HCT116 (cell line): Measurements from ENCODE around the gene PSKH1. TPM values are rescaled to one million over a fixed set of nuclear protein-coding genes. Genes with fewer than 3 reads are reported as not detected.

ENCODE experiments used
- ATAC-seq: fragments of 200-7000 bp; cut with Tn5 transposase; 2 replicates; pipeline ENCODE4 v1.9.1; 2020; ENCODE audit warnings: mild to moderate bottlenecking, moderate library complexity
- BruUV-seq: library from RNA; stranded (reverse); fragments of 400-500 nt; replicated peaks from 2 replicates; lab custom pipeline; 2021; lab: Mats Ljungman, UMichigan
- CTCF ChIA-PET: fragments of 300-600 bp; sonication (Branson Sonifier 250); formaldehyde crosslinking; loops from one replicate; lab custom pipeline; 2021; ENCODE audit warnings: antibody characterized with exemption; lab: Charles Lee
- POLR2A ChIA-PET: fragments of 300-600, 350-600 bp; sonication (Branson Sonifier 250); formaldehyde crosslinking; loops from one replicate; lab custom pipeline; 2021; ENCODE audit warnings: antibody characterized with exemption; lab: Charles Lee
- RAD21 ChIA-PET, 2 experiments: fragments of 300-600 bp; sonication (Branson Sonifier 250); formaldehyde crosslinking; loops; one replicate each; lab custom pipeline; 2023; ENCODE audit warnings: low total read pairs in 2 of 2; ENCODE audit not compliant: uncharacterized antibody in 2 of 2, unreplicated experiment in 2 of 2, low non-redundant PET in 1 of 2; lab: Charles Lee
- DNase-seq: peaks from one replicate; pipeline ENCODE4 v3.0.0-alpha.2; 2010; ENCODE audit warnings: low read depth, low spot score
- H2AFZ ChIP-seq: fragments of 200-600 bp; shearing (Covaris generic), sonication (generic); 2 replicates; pipeline ENCODE4 v1.6.1; 2017; ENCODE audit warnings: low read depth, mixed run types, mixed read lengths, antibody characterized with exemption, low read length; ENCODE audit not compliant: poor library complexity, severe bottlenecking
- H3K27ac ChIP-seq: 2 replicates; pipeline ENCODE4 v1.5.1; 2012; ENCODE audit warnings: low read depth, low read length
- H3K27me3 ChIP-seq: fragments of 200-600 bp; sonication (generic); 2 replicates; pipeline ENCODE4 v1.6.1; 2016; ENCODE audit warnings: mixed run types, low read length, mixed read lengths; ENCODE audit not compliant: insufficient read depth
- H3K36me3 ChIP-seq, 2 experiments: fragments of 200-500 bp in 1 of 2; fragments of 200-600 bp in 1 of 2; sonication (Bioruptor generic) in 1 of 2; sonication (generic) in 1 of 2; 2 replicates each; pipeline versions ENCODE4 v1.5.1 to v1.6.1; 2014 to 2016; ENCODE audit warnings: low read length in 2 of 2, inconsistent platforms in 1 of 2, mixed read lengths in 1 of 2, mixed run types in 1 of 2; ENCODE audit not compliant: insufficient read depth in 2 of 2, control insufficient read depth in 1 of 2
- H3K4me1 ChIP-seq, 2 experiments: fragments of 200-600 bp in 1 of 2; sonication (generic) in 1 of 2; 2 replicates each; pipeline versions ENCODE4 v1.5.1 to v1.6.1; 2012 to 2017; ENCODE audit warnings: low read length in 2 of 2, inconsistent platforms in 1 of 2, mild to moderate bottlenecking in 1 of 2, mixed read lengths in 1 of 2, mixed run types in 1 of 2, moderate library complexity in 1 of 2; ENCODE audit not compliant: insufficient read depth in 2 of 2, control insufficient read depth in 1 of 2
- H3K4me2 ChIP-seq: fragments of 200-600 bp; sonication (generic); 2 replicates; pipeline ENCODE4 v1.6.1; 2017; ENCODE audit warnings: mixed run types, low read length, mixed read lengths
- H3K4me3 ChIP-seq, 2 experiments: fragments of 200-600 bp in 1 of 2; sonication (generic) in 1 of 2; replicated peaks in 1 of 2; 2 replicates each; pipeline ENCODE4 v1.5.1; 2011 to 2016; ENCODE audit warnings: low read length in 2 of 2, control low read depth in 1 of 2, low read depth in 1 of 2, mild to moderate bottlenecking in 1 of 2, mixed read lengths in 1 of 2, mixed run types in 1 of 2
- H3K79me2 ChIP-seq: fragments of 200-600 bp; sonication (generic); 2 replicates; pipeline ENCODE4 v1.6.1; 2017; ENCODE audit warnings: mild to moderate bottlenecking, mixed run types, low read length, moderate library complexity, mixed read lengths; ENCODE audit not compliant: insufficient read depth
- H3K9ac ChIP-seq: fragments of 200-600 bp; sonication (generic); 2 replicates; pipeline ENCODE4 v1.6.1; 2016; ENCODE audit warnings: low read length, mixed read lengths
- H3K9me2 ChIP-seq: fragments of 200-600 bp; sonication (generic), shearing (Covaris generic); 2 replicates; pipeline ENCODE4 v1.6.1; 2017; ENCODE audit warnings: mixed run types, mild to moderate bottlenecking, moderate library complexity; ENCODE audit not compliant: insufficient read depth
- H3K9me3 ChIP-seq, 2 experiments: fragments of 200-500 bp in 1 of 2; fragments of 200-600 bp in 1 of 2; sonication (Bioruptor generic) in 1 of 2; sonication (generic) in 1 of 2; 2 replicates each; pipeline ENCODE4 v1.6.1; 2014 to 2017; ENCODE audit warnings: low read length in 2 of 2, mixed read lengths in 2 of 2, inconsistent platforms in 1 of 2, low read depth in 1 of 2, mild to moderate bottlenecking in 1 of 2, mixed run types in 1 of 2, moderate library complexity in 1 of 2; ENCODE audit not compliant: control insufficient read depth in 1 of 2, insufficient read depth in 1 of 2
- H4K20me1 ChIP-seq: fragments of 200-600 bp; sonication (generic), shearing (Covaris generic); 2 replicates; pipeline ENCODE4 v1.6.1; 2017; ENCODE audit warnings: mixed run types, mild to moderate bottlenecking, moderate library complexity; ENCODE audit not compliant: insufficient read depth
- EGR1 ChIP-seq: IDR thresholded peaks from 2 replicates; pipeline ENCODE4 v1.6.1; 2012; ENCODE audit warnings: low read depth
- ELF1 ChIP-seq: IDR thresholded peaks from 2 replicates; pipeline ENCODE4 v1.6.1; 2012; ENCODE audit warnings: low read depth, borderline replicate concordance
- POLR2A ChIP-seq: IDR thresholded peaks from 2 replicates; pipeline ENCODE4 v1.7.0; 2011; ENCODE audit warnings: borderline replicate concordance; ENCODE audit not compliant: insufficient read depth, insufficient read length; ENCODE audit errors: extremely low read depth
- SRF ChIP-seq: IDR thresholded peaks from 2 replicates; pipeline ENCODE4 v1.6.1; 2012; ENCODE audit warnings: low read depth
- TCF7L2 ChIP-seq: IDR thresholded peaks from 2 replicates; pipeline ENCODE4 v1.7.0; 2011; ENCODE audit warnings: borderline replicate concordance, inconsistent platforms; ENCODE audit not compliant: insufficient read depth, insufficient read length; ENCODE audit errors: extremely low read depth
- ZFX ChIP-seq: fragments of 450-650 bp; IDR thresholded peaks from 2 replicates; pipeline ENCODE4 v1.6.1; 2017
- intact Hi-C: fragments of 100-400 bp; cut with micrococcal nuclease; formaldehyde crosslinking; loops from 2 replicates; pipeline ENCODE4 v1.10.0; 2022
- total RNA-seq: library from RNA; stranded (reverse); gene quantifications from one replicate; pipeline ENCODE4 v1.2.1, GENCODE V29; 2021; ENCODE audit not compliant: unreplicated experiment

Gene PSKH1
- total RNA-seq, 1 experiment from 2014 or later, result 16.2 TPM

- TF ChIP-seq ELF1 (no peak; the same call in 1 of the 2 replicates), EGR1 (peak; percentile 96), SRF (no peak), TCF7L2 (peak; percentile 33)
Measured at GRCh38 chr16:67872631-67873434, 20.2 kb upstream of the PSKH1 start, which contains the start of gene EDC4 (continued).

DNA sequence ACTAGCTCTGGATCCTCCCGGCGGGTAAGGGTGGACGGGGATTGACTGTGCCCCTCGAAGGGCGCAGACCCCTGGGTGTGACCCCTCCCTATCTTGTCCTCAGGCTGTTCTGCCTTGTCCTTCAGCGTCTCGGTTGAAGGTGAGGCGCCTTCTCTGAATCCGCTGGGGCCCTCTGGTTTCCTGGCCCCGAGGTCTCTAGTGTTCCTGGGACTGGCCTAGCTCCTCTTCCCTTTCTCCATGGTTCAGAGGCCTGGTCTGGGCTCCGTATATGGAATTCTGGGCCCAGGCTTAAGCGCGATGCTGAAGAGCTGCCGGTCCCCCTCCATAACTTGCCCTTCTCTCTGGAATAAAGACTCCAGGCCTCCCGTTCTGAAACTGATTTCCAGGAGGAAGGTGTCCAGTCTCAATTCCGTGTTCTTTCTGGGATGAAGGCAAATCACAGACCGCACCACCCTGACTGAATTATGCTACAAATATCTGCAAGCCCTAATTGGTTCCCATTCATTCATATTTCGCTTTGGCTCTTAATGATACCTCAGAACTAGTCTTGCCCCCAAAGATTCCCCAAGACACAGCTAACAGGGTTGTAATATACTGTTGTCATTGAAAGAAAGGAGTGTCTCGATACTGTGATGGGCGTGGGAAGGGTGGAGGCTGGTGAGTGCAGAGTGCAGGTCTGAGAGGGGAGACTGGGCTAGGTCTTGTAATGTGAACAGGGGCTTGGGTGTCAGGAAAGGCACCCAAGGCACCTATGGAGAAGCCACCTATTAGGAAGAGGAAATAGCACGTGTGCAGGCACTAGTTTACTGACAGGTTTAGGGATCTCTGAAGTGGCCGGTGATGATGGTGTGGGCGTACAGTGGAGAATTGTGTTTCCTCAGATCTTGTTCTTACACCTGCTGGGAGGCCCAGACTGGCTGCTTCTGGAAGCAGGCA is 19.4 kb upstream of the PSKH1 start:
- Histone ChIP-seq H3K4me3 (peak overlapping the region; percentile 82 to 97), H3K27me3 (no peaks in the 10 kb centered on the region), H2AFZ (no peak overlapping the region), H3K9me3 (no peaks in the 10 kb centered on the region), H3K9ac (peak overlapping the region; percentile 93), H3K9me2 (no peaks in the 10 kb centered on the region), H4K20me1 (no peaks in the 10 kb centered on the region), H3K4me1 (peaks cover 7 to 17% of the 10 kb centered on the region in 2 experiments), H3K27ac (peak overlapping the region; percentile 70), H3K36me3 (peaks cover 32 to 38% of the 10 kb centered on the region in 2 experiments; a peak in 3 of 4 replicates), H3K79me2 (peaks cover 39% of the 10 kb centered on the region), H3K4me2 (peak overlapping the region; percentile 99)
- RAD21 ChIA-PET, result no interaction called here
- ATAC-seq (peak; percentile 32), DNase-seq (no peak)
- intact Hi-C loops, result no loop called here
- CTCF ChIA-PET, result interaction anchor here (2.7 kb wide), 1 partner anchor 10 kb away, joined by 12 read pairs; the partner anchor contains the start of gene NRN1L
- TF ChIP-seq POLR2A, result no peak
- peak; percentile 68; the same call in 1 of the 2 replicates for TF ChIP-seq ZFX
- TSS peak; percentile 46 for BruUV-seq
- POLR2A ChIA-PET, result no interaction called here
